GM12891 (cell line): ENCODE data around the gene ABT1.

Experiments used
- PAX5 ChIP-seq: IDR thresholded peaks from 2 replicates; pipeline ENCODE4 v1.6.1; 2011; ENCODE audit warnings: low read length, moderate library complexity, mild to moderate bottlenecking; ENCODE audit not compliant: insufficient read depth, severe bottlenecking
- POLR2A ChIP-seq: IDR thresholded peaks from 2 replicates; pipeline ENCODE4 v1.6.1; 2011; ENCODE audit warnings: low read depth, low read length, control low read depth
- POLR2AphosphoS5 ChIP-seq: IDR thresholded peaks from 2 replicates; pipeline ENCODE4 v1.6.1; 2011; ENCODE audit warnings: low read depth, low read length, control low read depth
- POU2F2 ChIP-seq: IDR thresholded peaks from 2 replicates; pipeline ENCODE4 v1.6.1; 2011; ENCODE audit warnings: low read depth, mild to moderate bottlenecking, control low read depth, low read length, moderate library complexity
- TAF1 ChIP-seq: IDR thresholded peaks from 2 replicates; pipeline ENCODE4 v1.6.1; 2011; ENCODE audit warnings: low read depth, low read length, control low read depth

GRCh38 chr6:26623339-26623859 is 26.6 kb downstream of the ABT1 start:
- no peak for TF ChIP-seq POLR2AphosphoS5
- TF ChIP-seq POLR2A: no peak
- no peak for TF ChIP-seq PAX5
- TF ChIP-seq TAF1: no peak
- no peak for TF ChIP-seq POU2F2
